HCT116 (cell line): ENCODE data around the gene INHBA.

ENCODE experiments used
- CEBPB ChIP-seq: IDR thresholded peaks from 2 replicates; pipeline ENCODE4 v1.6.1; 2012; ENCODE audit warnings: low read depth
- EZH2phosphoT487 ChIP-seq: fragments of 200-600 bp; IDR thresholded peaks from 2 replicates; pipeline ENCODE4 v1.6.1; 2018; ENCODE audit warnings: antibody characterized with exemption, borderline replicate concordance
- POLR2A ChIP-seq: IDR thresholded peaks from 2 replicates; pipeline ENCODE4 v1.7.0; 2011; ENCODE audit warnings: borderline replicate concordance; ENCODE audit not compliant: insufficient read depth, insufficient read length; ENCODE audit errors: extremely low read depth
- POLR2AphosphoS5 ChIP-seq: IDR thresholded peaks from 2 replicates; pipeline ENCODE4 v1.6.1; 2011; ENCODE audit warnings: mild to moderate bottlenecking, low read depth, low read length, moderate library complexity
- RAD21 ChIP-seq: IDR thresholded peaks from 2 replicates; pipeline ENCODE4 v1.6.1; 2012; ENCODE audit warnings: low read depth, mild to moderate bottlenecking
- SRF ChIP-seq: IDR thresholded peaks from 2 replicates; pipeline ENCODE4 v1.6.1; 2012; ENCODE audit warnings: low read depth
- YY1 ChIP-seq: IDR thresholded peaks from 2 replicates; pipeline ENCODE4 v1.6.1; 2011; ENCODE audit warnings: low read length, low read depth, moderate library complexity, mild to moderate bottlenecking; ENCODE audit not compliant: insufficient replicate concordance; ENCODE audit errors: extremely low read depth
- ZFX ChIP-seq: fragments of 450-650 bp; IDR thresholded peaks from 2 replicates; pipeline ENCODE4 v1.6.1; 2017
- TF ChIP-seq, protein P1 (sequence below): IDR thresholded peaks from 2 replicates; pipeline ENCODE4 v1.6.1; 2012
- TF ChIP-seq, protein P2 (sequence below), 3 experiments: fragments of 200-600 bp in 1 of 3; sonication (generic) in 1 of 3; IDR thresholded peaks in 2 of 3; conservative IDR thresholded peaks in 1 of 3; 2 replicates each; pipeline ENCODE4 v1.5.1; 2012 to 2017; ENCODE audit warnings: low read depth in 2 of 3, low read length in 2 of 3, antibody characterized with exemption in 1 of 3, borderline replicate concordance in 1 of 3, control low read depth in 1 of 3, mild to moderate bottlenecking in 1 of 3, mixed read lengths in 1 of 3, mixed run types in 1 of 3, moderate library complexity in 1 of 3; ENCODE audit not compliant: insufficient read depth in 1 of 3

GRCh38 chr7:41698114-41698513 lies 4.8 kb downstream of the INHBA start:
- TF ChIP-seq, protein P1, sequence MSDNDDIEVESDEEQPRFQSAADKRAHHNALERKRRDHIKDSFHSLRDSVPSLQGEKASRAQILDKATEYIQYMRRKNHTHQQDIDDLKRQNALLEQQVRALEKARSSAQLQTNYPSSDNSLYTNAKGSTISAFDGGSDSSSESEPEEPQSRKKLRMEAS, result no peak
- TF ChIP-seq SRF (no peak), POLR2AphosphoS5 (no peak), CEBPB (no peak), ZFX (no peak), POLR2A (no peak), YY1 (no peak), RAD21 (no peak), EZH2phosphoT487 (no peak)
- TF ChIP-seq, protein P2, sequence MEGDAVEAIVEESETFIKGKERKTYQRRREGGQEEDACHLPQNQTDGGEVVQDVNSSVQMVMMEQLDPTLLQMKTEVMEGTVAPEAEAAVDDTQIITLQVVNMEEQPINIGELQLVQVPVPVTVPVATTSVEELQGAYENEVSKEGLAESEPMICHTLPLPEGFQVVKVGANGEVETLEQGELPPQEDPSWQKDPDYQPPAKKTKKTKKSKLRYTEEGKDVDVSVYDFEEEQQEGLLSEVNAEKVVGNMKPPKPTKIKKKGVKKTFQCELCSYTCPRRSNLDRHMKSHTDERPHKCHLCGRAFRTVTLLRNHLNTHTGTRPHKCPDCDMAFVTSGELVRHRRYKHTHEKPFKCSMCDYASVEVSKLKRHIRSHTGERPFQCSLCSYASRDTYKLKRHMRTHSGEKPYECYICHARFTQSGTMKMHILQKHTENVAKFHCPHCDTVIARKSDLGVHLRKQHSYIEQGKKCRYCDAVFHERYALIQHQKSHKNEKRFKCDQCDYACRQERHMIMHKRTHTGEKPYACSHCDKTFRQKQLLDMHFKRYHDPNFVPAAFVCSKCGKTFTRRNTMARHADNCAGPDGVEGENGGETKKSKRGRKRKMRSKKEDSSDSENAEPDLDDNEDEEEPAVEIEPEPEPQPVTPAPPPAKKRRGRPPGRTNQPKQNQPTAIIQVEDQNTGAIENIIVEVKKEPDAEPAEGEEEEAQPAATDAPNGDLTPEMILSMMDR (IDR thresholded peaks at IDR 0.05 in 2 of 3, conservative IDR thresholded peaks at IDR 0.05 in 1 of 3; ENCODE audit: borderline replicate concordance in 1 of 3, insufficient read depth in 1 of 3, low read depth in 2 of 3, low read length in 2 of 3), result no peak
